Neural progenitor cell (in vitro differentiated cells): ENCODE results near the gene GRP.

Experiments
- EZH2 ChIP-seq: fragments of 200-600 bp; sonication (generic); IDR thresholded peaks from 2 replicates; pipeline ENCODE4 v1.6.1; 2017; ENCODE audit warnings: antibody characterized with exemption, mild to moderate bottlenecking, moderate library complexity
- TF ChIP-seq, protein P1 (sequence below): fragments of 200-600 bp; sonication (generic); IDR thresholded peaks from 2 replicates; pipeline ENCODE4 v1.5.1; 2017; ENCODE audit warnings: antibody characterized with exemption, mild to moderate bottlenecking

GRCh38 chr18:59239642-59240041, 19.7 kb downstream of the GRP start:
- no peak for TF ChIP-seq EZH2
- TF ChIP-seq, protein P1, sequence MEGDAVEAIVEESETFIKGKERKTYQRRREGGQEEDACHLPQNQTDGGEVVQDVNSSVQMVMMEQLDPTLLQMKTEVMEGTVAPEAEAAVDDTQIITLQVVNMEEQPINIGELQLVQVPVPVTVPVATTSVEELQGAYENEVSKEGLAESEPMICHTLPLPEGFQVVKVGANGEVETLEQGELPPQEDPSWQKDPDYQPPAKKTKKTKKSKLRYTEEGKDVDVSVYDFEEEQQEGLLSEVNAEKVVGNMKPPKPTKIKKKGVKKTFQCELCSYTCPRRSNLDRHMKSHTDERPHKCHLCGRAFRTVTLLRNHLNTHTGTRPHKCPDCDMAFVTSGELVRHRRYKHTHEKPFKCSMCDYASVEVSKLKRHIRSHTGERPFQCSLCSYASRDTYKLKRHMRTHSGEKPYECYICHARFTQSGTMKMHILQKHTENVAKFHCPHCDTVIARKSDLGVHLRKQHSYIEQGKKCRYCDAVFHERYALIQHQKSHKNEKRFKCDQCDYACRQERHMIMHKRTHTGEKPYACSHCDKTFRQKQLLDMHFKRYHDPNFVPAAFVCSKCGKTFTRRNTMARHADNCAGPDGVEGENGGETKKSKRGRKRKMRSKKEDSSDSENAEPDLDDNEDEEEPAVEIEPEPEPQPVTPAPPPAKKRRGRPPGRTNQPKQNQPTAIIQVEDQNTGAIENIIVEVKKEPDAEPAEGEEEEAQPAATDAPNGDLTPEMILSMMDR: no peak
